Left lung (tissue), 10 donors: Measurements from ENCODE around the gene EXOSC5. TPM values are rescaled to one million over a fixed set of nuclear protein-coding genes. Genes with fewer than 3 reads are reported as not detected.
A peak's percentile ranks its signal among the peaks of the same experiment; 100 is the strongest.
"Not testable (repeated sequence)": the region's sequence is repeated elsewhere in the genome, so short reads cannot be mapped to it uniquely, and the experiment has no call there.

Experiments
- ATAC-seq: fragments of 200-7000 bp; cut with Tn5 transposase; one replicate; pipeline ENCODE4 v1.9.1; 2020; ENCODE audit warnings: moderate library complexity
- DNase-seq, 4 donors: peaks; one replicate each; pipeline ENCODE4 v3.0.0-alpha.2; 2013 to 2020
- H3K27ac ChIP-seq, 2 donors: fragments of 200-600 bp; sonication (generic) in 1 of 2; one replicate each; pipeline versions ENCODE4 v1.5.0 to v1.8.0; 2020 to 2021
- H3K27me3 ChIP-seq, 2 donors: fragments of 200-600 bp; sonication (generic) in 1 of 2; one replicate each; pipeline versions ENCODE4 v1.5.0 to v1.8.0; 2020 to 2021
- H3K36me3 ChIP-seq, 2 donors: fragments of 200-600 bp; sonication (generic) in 1 of 2; one replicate each; pipeline versions ENCODE4 v1.5.0 to v1.8.0; 2020 to 2021
- H3K4me1 ChIP-seq, 2 donors: fragments of 200-600 bp; one replicate each; pipeline ENCODE4 v1.8.0; 2021
- H3K4me3 ChIP-seq, 2 donors: fragments of 200-600 bp; sonication (generic) in 1 of 2; one replicate each; pipeline versions ENCODE4 v1.5.0 to v1.8.0; 2020 to 2021; ENCODE audit warnings: mild to moderate bottlenecking in 1 of 2
- H3K9me3 ChIP-seq, 2 donors: fragments of 200-600 bp; sonication (generic) in 1 of 2; one replicate each; pipeline versions ENCODE4 v1.5.0 to v1.8.0; 2020 to 2021
- CTCF ChIP-seq, 2 donors: fragments of 200-600 bp; sonication (generic) in 1 of 2; IDR thresholded peaks; one replicate each; pipeline versions ENCODE4 v1.5.0 to v1.8.0; 2021; ENCODE audit warnings: antibody characterized with exemption in 2 of 2
- intact Hi-C, 2 donors: fragments of 100-400 bp; cut with DNase I; formaldehyde crosslinking; loops; one replicate each; pipeline versions ENCODE4 v1.11.2 to v1.14.2; 2022
- polyA plus RNA-seq, 6 donors: library from polyadenylated mRNA; unstranded; fragments of 120-200 nt; gene quantifications; one replicate each; pipeline ENCODE4 v1.2.1, GENCODE V29; 2013; ENCODE audit not compliant: insufficient read length in 6 of 6
- total RNA-seq, 2 donors: library from RNA; stranded (reverse); fragmentation: NEBNext Ultra II Directional; extraction: Animal tissue kit (Norgen Biotek cat#: 25700); gene quantifications; one replicate each; pipeline ENCODE4 v1.2.1, GENCODE V29; 2021
- donor health status: DM: no; HTN: yes; CAD: no.
- donor health status: DM: no; HTN: no; CAD: no.

The EXOSC5 gene
- total and polyA plus RNA-seq, 8 donors: 10.3 to 19.5 (median 15.2) TPM

DNA sequence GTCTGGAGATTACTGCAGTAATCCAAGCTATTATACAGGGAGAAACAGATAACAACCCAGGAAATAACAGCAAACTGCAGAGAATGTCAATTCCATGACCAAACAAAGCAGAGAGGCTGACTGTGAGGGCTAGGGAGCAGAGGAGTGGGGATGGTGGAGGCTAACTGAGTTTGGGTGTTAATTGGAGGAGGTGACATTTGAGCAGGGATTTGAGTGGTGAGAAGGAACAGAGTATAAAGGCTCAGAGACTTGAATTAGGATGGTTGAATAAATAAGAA lies 39.5 kb upstream of the EXOSC5 start:
- no peak overlapping the region for H3K27ac ChIP-seq
- TF ChIP-seq CTCF (IDR thresholded peaks at IDR 0.05): no peak
- no peaks in the 10 kb centered on the region for H3K9me3 ChIP-seq
- no peaks in the 10 kb centered on the region for H3K27me3 ChIP-seq
- peaks cover 0 to 48% of the 10 kb centered on the region in 2 donors for H3K36me3 ChIP-seq
- DNase-seq (no peak), ATAC-seq (no peak)
- intact Hi-C loops: no loop called here
- H3K4me3 ChIP-seq: no peak overlapping the region
- H3K4me1 ChIP-seq: peaks cover 5 to 27% of the 10 kb centered on the region in 2 donors

DNA sequence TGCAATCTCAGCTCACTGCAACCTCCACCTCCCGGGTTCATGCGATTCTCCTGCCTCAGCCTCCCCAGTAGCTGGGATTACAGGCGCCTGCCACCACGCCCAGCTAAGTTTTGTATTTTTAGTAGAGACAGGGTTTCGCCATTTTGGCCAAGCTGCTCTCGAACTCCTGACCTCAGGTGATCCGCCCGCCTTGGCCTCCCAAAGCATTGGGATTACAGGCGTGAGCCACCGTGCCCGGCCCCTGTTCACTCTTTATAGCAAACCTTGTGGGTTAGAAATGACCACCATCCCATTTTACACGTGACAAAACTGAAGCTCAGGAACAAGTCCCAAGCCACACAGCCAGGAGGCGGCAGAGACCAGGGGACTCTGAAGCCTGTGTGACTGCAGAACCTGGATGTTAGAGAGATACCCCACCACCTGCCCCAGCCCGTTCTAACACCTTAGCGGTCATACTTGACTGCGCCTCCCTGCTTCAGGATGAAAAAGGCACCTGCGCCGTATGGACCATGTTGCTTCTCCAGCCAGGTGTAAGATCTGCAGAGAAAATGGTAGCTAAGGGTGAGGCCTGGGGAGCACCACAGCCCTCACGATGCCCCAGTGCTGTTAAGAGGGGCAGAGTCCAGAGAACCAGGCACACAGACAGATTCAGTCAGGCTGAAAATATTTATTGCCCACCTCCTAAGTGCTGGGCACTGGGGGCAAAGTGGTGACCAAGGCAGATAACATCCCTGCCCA lies 38.9 kb upstream of the EXOSC5 start:
- Histone ChIP-seq H3K27me3 (no peaks in the 10 kb centered on the region), H3K9me3 (no peaks in the 10 kb centered on the region), H3K36me3 (peaks cover 0 to 54% of the 10 kb centered on the region in 2 donors), H3K4me3 (no peak overlapping the region), H3K27ac (no peak overlapping the region), H3K4me1 (peaks cover 5 to 29% of the 10 kb centered on the region in 2 donors)
- peak in 2 of 4 donors; percentile 27 to 39 for DNase-seq
- ATAC-seq: no peak
- intact Hi-C loops: no loop called here
- TF ChIP-seq CTCF (IDR thresholded peaks at IDR 0.05): no peak

DNA sequence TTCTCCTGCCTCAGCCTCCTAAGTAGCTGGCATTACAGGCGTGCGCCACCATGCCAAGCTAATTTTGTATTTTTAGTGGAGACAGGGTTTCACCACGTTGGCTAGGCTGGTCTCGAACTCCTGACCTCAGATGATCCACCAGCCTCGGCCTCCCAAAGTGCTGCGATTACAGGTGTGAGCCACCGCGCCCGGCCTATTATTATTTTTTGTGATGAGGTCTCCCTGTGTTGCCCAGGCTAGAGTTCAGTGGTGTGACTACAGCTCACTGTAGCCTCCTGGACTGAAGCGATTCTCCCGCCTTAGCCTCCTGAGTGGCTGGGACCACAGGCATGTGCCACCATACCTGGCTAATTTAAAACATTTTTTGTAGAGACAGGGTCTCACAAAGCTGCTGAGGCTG lies 38.2 kb upstream of the EXOSC5 start:
- peaks cover 0 to 58% of the 10 kb centered on the region in 2 donors for H3K36me3 ChIP-seq
- ATAC-seq, H3K27ac ChIP-seq, H3K9me3 ChIP-seq, intact Hi-C loops, H3K27me3 ChIP-seq, H3K4me3 ChIP-seq: not testable (repeated sequence)
- peaks cover 5 to 30% of the 10 kb centered on the region in 2 donors for H3K4me1 ChIP-seq
- DNase-seq: peak in 1 of 4 donors; percentile 45

GRCh38 chr19:41434450-41434849 lies 37.3 kb upstream of the EXOSC5 start:
- Histone ChIP-seq H3K4me3 (no peak overlapping the region), H3K36me3 (peaks cover 0 to 63% of the 10 kb centered on the region in 2 donors)

GRCh38 chr19:41433171-41433570 lies 36.0 kb upstream of the EXOSC5 start:
- peaks cover 0 to 63% of the 10 kb centered on the region in 2 donors for H3K36me3 ChIP-seq
- no peak overlapping the region for H3K4me3 ChIP-seq
- H3K9me3 ChIP-seq: no peaks in the 10 kb centered on the region
- DNase-seq (peak in 1 of 4 donors; percentile 47), ATAC-seq (no peak)
- H3K4me1 ChIP-seq: peaks cover 6 to 23% of the 10 kb centered on the region in 2 donors
- no peak for TF ChIP-seq CTCF (IDR thresholded peaks at IDR 0.05)
- H3K27me3 ChIP-seq: no peaks in the 10 kb centered on the region
- intact Hi-C loops: no loop called here
- no peak overlapping the region for H3K27ac ChIP-seq

More at GRCh38 chr19:41434450-41434849, 37.3 kb upstream of the EXOSC5 start:
- H3K4me1 ChIP-seq: peaks cover 5 to 25% of the 10 kb centered on the region in 2 donors
- TF ChIP-seq CTCF (IDR thresholded peaks at IDR 0.05): no peak
- no peaks in the 10 kb centered on the region for H3K9me3 ChIP-seq
- H3K27me3 ChIP-seq: no peaks in the 10 kb centered on the region
- DNase-seq (peak in 1 of 4 donors; percentile 1), ATAC-seq (no peak)
- no peak overlapping the region for H3K27ac ChIP-seq
- intact Hi-C loops: no loop called here
